ENCODE results near the gene BLVRB.
"Not testable (repeated sequence)": the region's sequence is repeated elsewhere in the genome, so short reads cannot be mapped to it uniquely, and the experiment has no call there.

Gene BLVRB

GRCh38 chr19:40442328-40443130, 23.0 kb downstream of the BLVRB start:
- Histone ChIP-seq H3K36me3 (ENCODE audit: control insufficient read depth in 2 of 2, insufficient read depth in 2 of 2, low read length in 2 of 2) (peaks cover 17 to 18% of the 10 kb centered on the region in 2 donors), H3K4me3 (ENCODE audit: low read length in 2 of 2) (peak overlapping the region; percentile 59 to 82), H3K4me1 (ENCODE audit: control insufficient read depth in 2 of 2, insufficient read depth in 2 of 2, low read length in 2 of 2) (peaks cover 10 to 22% of the 10 kb centered on the region in 2 donors), H3K27me3 (ENCODE audit: control insufficient read depth in 2 of 2, insufficient read depth in 2 of 2, low read length in 2 of 2) (no peaks in the 10 kb centered on the region), H3K9ac (ENCODE audit: low read depth in 1 of 2, low read length in 2 of 2) (peak overlapping the region; percentile 68 to 76), H3K27ac (ENCODE audit: low read depth in 2 of 2, low read length in 2 of 2) (peak overlapping the region; percentile 77 to 97), H3K9me3 (ENCODE audit: control insufficient read depth in 2 of 2, low read length in 2 of 2) (no peaks in the 10 kb centered on the region)

- H3K4me3 ChIP-seq (ENCODE audit: low read length in 2 of 2) = peak overlapping the region in 1 of 2 donors; percentile 59
- H3K27me3 ChIP-seq (ENCODE audit: control insufficient read depth in 2 of 2, insufficient read depth in 2 of 2, low read length in 2 of 2) = no peaks in the 10 kb centered on the region
- no peak overlapping the region for H3K9ac ChIP-seq (ENCODE audit: low read depth in 1 of 2, low read length in 2 of 2)
- H3K4me1 ChIP-seq (ENCODE audit: control insufficient read depth in 2 of 2, insufficient read depth in 2 of 2, low read length in 2 of 2) = peaks cover 10 to 22% of the 10 kb centered on the region in 2 donors
- no peak overlapping the region for H3K27ac ChIP-seq (ENCODE audit: low read depth in 2 of 2, low read length in 2 of 2)
- H3K9me3 ChIP-seq (ENCODE audit: control insufficient read depth in 2 of 2, low read length in 2 of 2) = no peaks in the 10 kb centered on the region
- H3K36me3 ChIP-seq (ENCODE audit: control insufficient read depth in 2 of 2, insufficient read depth in 2 of 2, low read length in 2 of 2) = peaks cover 17 to 18% of the 10 kb centered on the region in 2 donors
Measured at GRCh38 chr19:40441719-40442253, 23.8 kb downstream of the BLVRB start.

- no peaks in the 10 kb centered on the region for H3K27me3 ChIP-seq (ENCODE audit: control insufficient read depth in 2 of 2, insufficient read depth in 2 of 2, low read length in 2 of 2)
- no peaks in the 10 kb centered on the region for H3K9me3 ChIP-seq (ENCODE audit: control insufficient read depth in 2 of 2, low read length in 2 of 2)
- peaks cover 13 to 22% of the 10 kb centered on the region in 2 donors for H3K4me1 ChIP-seq (ENCODE audit: control insufficient read depth in 2 of 2, insufficient read depth in 2 of 2, low read length in 2 of 2)
- peaks cover 17 to 18% of the 10 kb centered on the region in 2 donors for H3K36me3 ChIP-seq (ENCODE audit: control insufficient read depth in 2 of 2, insufficient read depth in 2 of 2, low read length in 2 of 2)
- no peak overlapping the region for H3K4me3 ChIP-seq (ENCODE audit: low read length in 2 of 2)
- no peak overlapping the region for H3K9ac ChIP-seq (ENCODE audit: low read depth in 1 of 2, low read length in 2 of 2)
- no peak overlapping the region for H3K27ac ChIP-seq (ENCODE audit: low read depth in 2 of 2, low read length in 2 of 2)
Measured at GRCh38 chr19:40438284-40438683, 27.3 kb downstream of the BLVRB start.

- no peaks in the 10 kb centered on the region for H3K9me3 ChIP-seq (ENCODE audit: control insufficient read depth in 2 of 2, low read length in 2 of 2)
- H3K4me3 ChIP-seq (ENCODE audit: low read length in 2 of 2) = peak overlapping the region; percentile 71 to 85
- H3K9ac ChIP-seq (ENCODE audit: low read depth in 1 of 2, low read length in 2 of 2) = peak overlapping the region; percentile 97 to 98
- no peaks in the 10 kb centered on the region for H3K27me3 ChIP-seq (ENCODE audit: control insufficient read depth in 2 of 2, insufficient read depth in 2 of 2, low read length in 2 of 2)
- peak overlapping the region; percentile 98 for H3K27ac ChIP-seq (ENCODE audit: low read depth in 2 of 2, low read length in 2 of 2)
- H3K36me3 ChIP-seq (ENCODE audit: control insufficient read depth in 2 of 2, insufficient read depth in 2 of 2, low read length in 2 of 2) = no peaks in the 10 kb centered on the region
- peaks cover 3 to 15% of the 10 kb centered on the region in 2 donors for H3K4me1 ChIP-seq (ENCODE audit: control insufficient read depth in 2 of 2, insufficient read depth in 2 of 2, low read length in 2 of 2)
Measured at GRCh38 chr19:40433391-40434216, 31.9 kb downstream of the BLVRB start.

- Histone ChIP-seq H3K4me3 (ENCODE audit: low read length in 2 of 2) (peak overlapping the region; percentile 71 to 85), H3K4me1 (ENCODE audit: control insufficient read depth in 2 of 2, insufficient read depth in 2 of 2, low read length in 2 of 2) (peaks cover 3 to 15% of the 10 kb centered on the region in 2 donors), H3K27ac (ENCODE audit: low read depth in 2 of 2, low read length in 2 of 2) (peak overlapping the region; percentile 98), H3K9ac (ENCODE audit: low read depth in 1 of 2, low read length in 2 of 2) (peak overlapping the region; percentile 97 to 98)
- H3K27me3 ChIP-seq (ENCODE audit: control insufficient read depth in 2 of 2, insufficient read depth in 2 of 2, low read length in 2 of 2); H3K36me3 ChIP-seq (ENCODE audit: control insufficient read depth in 2 of 2, insufficient read depth in 2 of 2, low read length in 2 of 2); H3K9me3 ChIP-seq (ENCODE audit: control insufficient read depth in 2 of 2, low read length in 2 of 2): not testable (repeated sequence)
Measured at GRCh38 chr19:40432760-40433159, 32.8 kb downstream of the BLVRB start.

GRCh38 chr19:40431698-40432097, 33.8 kb downstream of the BLVRB start:
- H3K4me3 ChIP-seq (ENCODE audit: low read length in 2 of 2) = no peak overlapping the region
- no peaks in the 10 kb centered on the region for H3K36me3 ChIP-seq (ENCODE audit: control insufficient read depth in 2 of 2, insufficient read depth in 2 of 2, low read length in 2 of 2)
- peaks cover 3 to 15% of the 10 kb centered on the region in 2 donors for H3K4me1 ChIP-seq (ENCODE audit: control insufficient read depth in 2 of 2, insufficient read depth in 2 of 2, low read length in 2 of 2)
- no peaks in the 10 kb centered on the region for H3K9me3 ChIP-seq (ENCODE audit: control insufficient read depth in 2 of 2, low read length in 2 of 2)
- H3K27me3 ChIP-seq (ENCODE audit: control insufficient read depth in 2 of 2, insufficient read depth in 2 of 2, low read length in 2 of 2) = no peaks in the 10 kb centered on the region
- H3K9ac ChIP-seq (ENCODE audit: low read depth in 1 of 2, low read length in 2 of 2) = no peak overlapping the region
- no peak overlapping the region for H3K27ac ChIP-seq (ENCODE audit: low read depth in 2 of 2, low read length in 2 of 2)

- H3K9me3 ChIP-seq (ENCODE audit: control insufficient read depth in 2 of 2, low read length in 2 of 2); H3K27me3 ChIP-seq (ENCODE audit: control insufficient read depth in 2 of 2, insufficient read depth in 2 of 2, low read length in 2 of 2); H3K4me3 ChIP-seq (ENCODE audit: low read length in 2 of 2); H3K9ac ChIP-seq (ENCODE audit: low read depth in 1 of 2, low read length in 2 of 2); H3K36me3 ChIP-seq (ENCODE audit: control insufficient read depth in 2 of 2, insufficient read depth in 2 of 2, low read length in 2 of 2); H3K27ac ChIP-seq (ENCODE audit: low read depth in 2 of 2, low read length in 2 of 2): not testable (repeated sequence)
- peaks cover 8 to 18% of the 10 kb centered on the region in 2 donors for H3K4me1 ChIP-seq (ENCODE audit: control insufficient read depth in 2 of 2, insufficient read depth in 2 of 2, low read length in 2 of 2)
Measured at GRCh38 chr19:40430242-40430641, 35.3 kb downstream of the BLVRB start.

GRCh38 chr19:40428197-40428596, 37.3 kb downstream of the BLVRB start:
- not testable (repeated sequence) for H3K4me3 ChIP-seq (ENCODE audit: low read length in 2 of 2); H3K9me3 ChIP-seq (ENCODE audit: control insufficient read depth in 2 of 2, low read length in 2 of 2); H3K9ac ChIP-seq (ENCODE audit: low read depth in 1 of 2, low read length in 2 of 2); H3K27ac ChIP-seq (ENCODE audit: low read depth in 2 of 2, low read length in 2 of 2); H3K36me3 ChIP-seq (ENCODE audit: control insufficient read depth in 2 of 2, insufficient read depth in 2 of 2, low read length in 2 of 2); H3K27me3 ChIP-seq (ENCODE audit: control insufficient read depth in 2 of 2, insufficient read depth in 2 of 2, low read length in 2 of 2)
- H3K4me1 ChIP-seq (ENCODE audit: control insufficient read depth in 2 of 2, insufficient read depth in 2 of 2, low read length in 2 of 2) = peaks cover 13 to 15% of the 10 kb centered on the region in 2 donors

GRCh38 chr19:40425450-40426287, 39.9 kb downstream of the BLVRB start, which contains the start of gene SERTAD1:
Gene SERTAD1 (minus strand): TSS chr19:40425992. CDS start chr19:40423546, 2,446 bp downstream.
- H3K9ac ChIP-seq (ENCODE audit: low read depth in 1 of 2, low read length in 2 of 2) = peak within 1 kb of the TSS; percentile 79 to 88
- H3K36me3 ChIP-seq (ENCODE audit: control insufficient read depth in 2 of 2, insufficient read depth in 2 of 2, low read length in 2 of 2) = peaks cover 8 to 12% of the 10 kb centered on the region in 2 donors
- peak within 1 kb of the TSS; percentile 79 to 95 for H3K4me3 ChIP-seq (ENCODE audit: low read length in 2 of 2)
- peak within 1 kb of the TSS; percentile 95 to 98 for H3K27ac ChIP-seq (ENCODE audit: low read depth in 2 of 2, low read length in 2 of 2)
- H3K9me3 ChIP-seq (ENCODE audit: control insufficient read depth in 2 of 2, low read length in 2 of 2) = no peaks in the 10 kb centered on the region
- peaks cover 15 to 22% of the 10 kb centered on the region in 2 donors for H3K4me1 ChIP-seq (ENCODE audit: control insufficient read depth in 2 of 2, insufficient read depth in 2 of 2, low read length in 2 of 2)
- no peaks in the 10 kb centered on the region for H3K27me3 ChIP-seq (ENCODE audit: control insufficient read depth in 2 of 2, insufficient read depth in 2 of 2, low read length in 2 of 2)
